Measurements from ENCODE around the gene LKAAEAR1. TPM values are rescaled to one million over a fixed set of nuclear protein-coding genes. Genes with fewer than 3 reads are reported as not detected.

LKAAEAR1 gene
- total RNA-seq, 1 donor from 2014 or later, result not detected

DNA sequence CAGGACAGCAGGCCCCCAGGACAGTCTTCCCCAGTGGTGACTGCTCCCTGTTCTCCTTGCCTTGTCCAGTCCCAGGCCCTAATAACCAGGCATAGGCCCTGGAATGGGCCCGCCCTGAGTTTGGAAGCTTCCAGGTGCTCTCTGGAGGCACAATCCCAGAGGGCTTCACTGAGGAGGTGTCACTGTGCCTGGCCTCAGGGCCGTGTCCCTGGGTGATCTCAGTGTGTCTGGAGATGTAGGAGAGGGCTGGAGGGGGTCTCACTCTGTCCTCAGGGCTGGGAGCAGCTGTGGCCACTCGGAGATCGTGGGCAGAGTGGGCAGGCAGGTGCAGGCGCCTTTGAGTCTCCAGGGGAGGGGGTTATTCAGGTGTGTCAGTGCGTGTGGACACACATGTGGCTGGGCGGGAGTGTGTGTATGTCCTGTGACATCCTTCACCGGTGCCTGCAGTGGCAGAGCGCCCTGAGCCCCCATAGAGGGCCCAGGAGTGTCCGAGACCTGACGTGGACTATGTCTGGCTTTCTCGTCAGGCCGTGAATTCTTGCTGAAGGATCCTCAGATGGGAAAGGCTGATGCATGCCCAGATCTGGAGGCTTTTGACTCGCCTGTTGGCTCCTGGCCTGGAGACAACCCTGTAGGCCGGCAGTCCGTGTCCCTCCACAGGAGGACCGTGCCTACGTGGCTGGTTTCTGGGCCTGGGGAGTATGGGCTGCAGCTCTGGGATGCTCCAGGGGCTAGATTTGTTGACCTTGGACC, 28.7 kb upstream of the LKAAEAR1 start:
- peak; percentile 56 for DNase-seq (ENCODE audit: low spot score)
- intact Hi-C loops (cut with DNase I), result no loop called here

GRCh38 chr20:64111841-64112641, 27.8 kb upstream of the LKAAEAR1 start:
- intact Hi-C loops (cut with DNase I), result no loop called here
- DNase-seq (ENCODE audit: low spot score), result peak; percentile 71

DNA sequence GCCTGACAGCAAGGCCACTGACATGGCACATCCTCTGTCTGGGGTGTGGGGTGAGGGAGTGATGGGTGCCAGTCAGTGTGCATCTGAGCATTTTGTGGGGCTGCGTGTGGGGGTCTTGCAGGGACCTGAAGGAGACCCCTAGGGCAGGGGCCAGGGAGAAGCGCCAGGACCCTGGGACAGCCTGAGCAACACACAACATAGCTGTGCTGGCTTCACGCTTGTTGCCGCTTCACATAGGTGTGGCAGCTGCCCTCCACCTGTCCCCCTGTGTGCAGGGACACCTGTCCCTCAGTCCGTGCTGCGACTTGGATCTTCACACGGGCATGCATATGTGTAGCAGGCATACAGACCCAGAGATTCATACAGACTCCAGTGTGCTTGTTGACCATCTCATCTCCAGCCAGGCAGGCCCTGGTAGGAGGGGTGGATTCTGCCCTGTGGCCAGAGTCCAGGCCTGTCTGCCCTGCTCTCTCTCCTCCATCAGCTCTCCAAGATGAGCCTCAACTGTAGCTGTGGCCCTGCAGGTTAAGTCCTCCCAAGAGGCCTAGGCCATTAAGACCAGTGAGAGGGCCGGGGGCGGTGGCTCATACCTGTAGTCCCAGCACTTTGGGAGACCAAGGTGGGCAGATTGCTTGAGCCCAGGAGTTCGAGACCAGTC, 26.3 kb upstream of the LKAAEAR1 start:
- intact Hi-C loops (cut with DNase I), result no loop called here
- DNase-seq (ENCODE audit: low spot score), result peak; percentile 56

- DNase-seq (ENCODE audit: low spot score), result peak; percentile 49
- intact Hi-C loops (cut with DNase I), result no loop called here
Measured at GRCh38 chr20:64109831-64110391, 25.7 kb upstream of the LKAAEAR1 start.

GRCh38 chr20:64108731-64109681, 24.8 kb upstream of the LKAAEAR1 start:
- intact Hi-C loops (cut with DNase I), result no loop called here
- DNase-seq (ENCODE audit: low spot score), result peak; percentile 67

DNA sequence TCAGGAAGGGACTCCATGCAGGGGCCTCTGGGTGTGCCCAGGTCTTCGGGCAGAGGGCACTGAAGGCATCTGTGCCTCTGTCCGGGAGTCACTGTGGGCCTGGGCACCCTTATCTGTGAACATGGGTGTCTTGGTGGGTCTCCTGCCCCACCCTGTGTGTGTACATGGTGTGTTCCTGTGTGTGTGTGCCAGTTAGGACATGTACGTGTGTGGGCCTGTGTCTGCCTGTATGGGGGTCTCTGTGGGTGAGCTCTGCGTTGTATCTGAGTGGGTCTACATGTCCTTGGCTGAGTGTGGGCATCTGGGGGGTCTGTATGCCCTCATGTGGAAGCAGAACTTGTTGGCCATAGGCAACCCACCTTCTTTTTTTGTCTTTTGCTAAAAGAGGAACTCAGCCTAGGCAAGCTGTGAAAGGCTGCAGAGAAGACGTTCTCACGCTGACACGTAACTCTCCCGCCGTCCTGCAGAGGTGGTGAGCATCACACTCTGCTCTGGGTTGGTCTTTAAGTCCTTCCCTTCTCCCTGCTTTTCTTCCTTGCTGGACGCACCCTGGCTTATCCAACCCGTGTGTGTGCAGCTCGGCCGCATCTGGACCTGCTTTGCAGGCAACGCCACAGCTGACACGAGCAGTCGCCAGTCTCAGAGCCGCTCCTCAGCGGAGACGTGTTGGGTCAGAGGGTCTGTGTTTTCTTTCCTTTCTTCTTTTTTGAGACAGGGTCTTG, 23.7 kb upstream of the LKAAEAR1 start:
- intact Hi-C loops (cut with DNase I), result no loop called here
- DNase-seq (ENCODE audit: low spot score), result peak; percentile 55

DNA sequence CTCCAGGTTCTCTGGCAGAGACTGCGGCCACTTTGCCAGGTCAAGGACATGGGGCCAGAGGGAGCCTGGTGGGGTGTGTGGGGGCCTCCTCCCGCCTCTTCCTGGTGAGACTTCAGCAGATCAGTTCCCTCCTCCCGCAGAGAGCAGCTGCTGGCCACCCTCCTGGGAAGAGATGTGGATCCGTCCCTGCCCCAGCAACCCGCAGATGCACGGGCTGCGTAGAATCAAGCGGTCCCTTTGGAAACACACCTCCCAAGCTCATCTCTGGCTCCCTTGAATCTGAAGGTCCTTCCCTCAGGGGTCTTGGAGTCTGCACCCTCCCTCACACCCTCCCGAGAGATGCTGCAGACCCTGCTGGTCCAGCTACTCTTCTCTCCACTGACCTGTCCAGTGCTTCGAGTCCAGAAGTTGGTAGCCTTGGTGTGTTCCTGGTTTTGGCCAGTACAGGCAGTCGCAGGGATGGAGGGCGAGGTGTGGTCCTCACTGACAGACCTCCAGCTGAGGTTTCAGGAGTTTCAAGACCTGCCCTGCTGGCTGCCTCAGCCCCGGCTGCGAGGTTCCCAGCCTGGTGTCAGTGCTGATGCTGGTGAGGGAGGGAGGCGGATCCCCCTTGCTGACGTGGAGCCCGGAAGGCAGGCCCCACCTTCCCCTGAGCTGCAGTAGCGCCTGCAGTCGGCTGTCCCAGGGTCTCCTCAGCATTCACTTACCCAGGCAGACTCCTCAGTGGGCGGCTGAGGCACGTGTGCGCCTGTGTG, 23.0 kb upstream of the LKAAEAR1 start, which contains the start of gene NPBWR2:
Gene NPBWR2 (minus strand): TSS at position 585 of the 755 bp plus-strand sequence. CDS start 734 bp downstream, outside the sequence.
- intact Hi-C loops (cut with DNase I), result no loop called here
- DNase-seq (ENCODE audit: low spot score), result peak; percentile 71

- intact Hi-C loops (cut with DNase I), result no loop called here
- DNase-seq (ENCODE audit: low spot score), result peak; percentile 36
Measured at GRCh38 chr20:64106435-64106961, 22.3 kb upstream of the LKAAEAR1 start.

GRCh38 chr20:64105846-64106434, 21.7 kb upstream of the LKAAEAR1 start:
- DNase-seq (ENCODE audit: low spot score), result peak; percentile 68
- intact Hi-C loops (cut with DNase I), result no loop called here

- peak; percentile 71 for DNase-seq (ENCODE audit: low spot score)
- intact Hi-C loops (cut with DNase I), result no loop called here
Measured at GRCh38 chr20:64104667-64105451, 20.7 kb upstream of the LKAAEAR1 start.

GRCh38 chr20:64103871-64104666, 19.9 kb upstream of the LKAAEAR1 start:
- peak; percentile 58 for DNase-seq (ENCODE audit: low spot score)
- intact Hi-C loops (cut with DNase I), result no loop called here

GRCh38 chr20:64102647-64103354, 18.6 kb upstream of the LKAAEAR1 start:
- intact Hi-C loops (cut with DNase I), result no loop called here
- DNase-seq (ENCODE audit: low spot score), result peak; percentile 72

GRCh38 chr20:64101731-64102621, 17.8 kb upstream of the LKAAEAR1 start:
- DNase-seq (ENCODE audit: low spot score), result peak; percentile 74
- intact Hi-C loops (cut with DNase I), result no loop called here
